Mucosa of descending colon (tissue), 3 donors: ENCODE measurements around the gene FAM174B. TPM values are rescaled to one million over a fixed set of nuclear protein-coding genes. Genes with fewer than 3 reads are reported as not detected.

Source experiments
- ATAC-seq: fragments of 200-7000 bp; cut with Tn5 transposase; one replicate; pipeline ENCODE4 v1.9.1; 2020; ENCODE audit warnings: mild to moderate bottlenecking, moderate library complexity
- DNase-seq, 3 donors: peaks; one replicate each; pipeline ENCODE4 v3.0.0-alpha.2; 2020
- H3K36me3 ChIP-seq: fragments of 200-600 bp; one replicate; pipeline ENCODE4 v1.8.0; 2021; ENCODE audit warnings: low read depth, mild to moderate bottlenecking
- H3K4me1 ChIP-seq: fragments of 200-600 bp; one replicate; pipeline ENCODE4 v1.8.0; 2021; ENCODE audit warnings: low read depth, mild to moderate bottlenecking
- H3K4me3 ChIP-seq: fragments of 200-600 bp; one replicate; pipeline ENCODE4 v1.8.0; 2021; ENCODE audit warnings: mild to moderate bottlenecking
- H3K9me3 ChIP-seq: fragments of 200-600 bp; one replicate; pipeline ENCODE4 v1.8.0; 2021; ENCODE audit warnings: mild to moderate bottlenecking
- intact Hi-C, 2 donors: fragments of 100-400 bp; cut with DNase I in 1 of 2; cut with micrococcal nuclease in 1 of 2; formaldehyde crosslinking; loops; one replicate each; pipeline versions ENCODE4 v1.11.0 to v1.11.1; 2022; cut with DNase I, micrococcal nuclease
- total RNA-seq, 3 donors: library from RNA; stranded (reverse); fragmentation: NEBNext Ultra II Directional in 2 of 3; extraction: Animal tissue kit (Norgen Biotek cat#: 25700) in 2 of 3; gene quantifications; one replicate each; pipeline versions ENCODE4 v1.2.1 to v1.2.4, GENCODE V29; 2021 to 2023
- TF ChIP-seq, protein P1 (sequence below): fragments of 200-600 bp; IDR thresholded peaks from one replicate; pipeline ENCODE4 v1.8.0; 2022; ENCODE audit warnings: antibody characterized with exemption, mild to moderate bottlenecking
- donor health status: DM: no; HTN: no; CAD: no; lungs with moderate emphysema.
- donor health status: DM: no; HTN: no; CAD: no.
- donor health status: DM: no; HTN: yes; CAD: no.

Gene FAM174B
- total RNA-seq, 3 donors from 2014 or later: 14.7 to 30.5 (median 28.5) TPM

DNA sequence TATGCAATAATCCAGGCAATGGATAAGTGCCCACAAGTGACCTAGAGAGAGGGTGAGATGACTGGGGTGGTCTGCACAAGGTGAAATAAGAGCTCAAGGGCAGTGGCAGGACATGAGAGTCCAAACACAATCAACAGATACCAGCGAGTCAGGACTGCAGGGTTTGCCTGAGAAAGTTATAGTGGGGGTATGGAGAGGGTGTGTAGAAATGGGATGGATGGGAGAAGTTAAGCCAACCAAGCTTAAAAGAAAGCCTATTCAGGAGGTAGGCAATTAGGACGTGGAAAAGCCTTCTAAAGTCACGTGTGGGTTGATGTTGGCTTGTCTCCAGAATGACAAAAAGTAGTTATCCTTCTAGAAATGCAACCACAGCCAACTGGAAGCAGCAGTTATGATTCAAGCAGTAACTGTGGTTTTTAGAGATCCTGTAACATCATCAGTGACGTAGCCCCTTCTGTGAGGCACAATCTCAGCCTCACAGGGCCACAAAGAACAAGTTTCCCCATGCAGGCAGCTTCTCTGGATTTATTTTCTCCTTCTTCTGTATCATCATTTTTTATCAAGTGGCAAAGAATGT lies 56.1 kb downstream of the FAM174B start:
- H3K9me3 ChIP-seq: no peaks in the 10 kb centered on the region
- no peaks in the 10 kb centered on the region for H3K36me3 ChIP-seq
- ATAC-seq (no peak), DNase-seq (no peak)
- TF ChIP-seq, protein P1, sequence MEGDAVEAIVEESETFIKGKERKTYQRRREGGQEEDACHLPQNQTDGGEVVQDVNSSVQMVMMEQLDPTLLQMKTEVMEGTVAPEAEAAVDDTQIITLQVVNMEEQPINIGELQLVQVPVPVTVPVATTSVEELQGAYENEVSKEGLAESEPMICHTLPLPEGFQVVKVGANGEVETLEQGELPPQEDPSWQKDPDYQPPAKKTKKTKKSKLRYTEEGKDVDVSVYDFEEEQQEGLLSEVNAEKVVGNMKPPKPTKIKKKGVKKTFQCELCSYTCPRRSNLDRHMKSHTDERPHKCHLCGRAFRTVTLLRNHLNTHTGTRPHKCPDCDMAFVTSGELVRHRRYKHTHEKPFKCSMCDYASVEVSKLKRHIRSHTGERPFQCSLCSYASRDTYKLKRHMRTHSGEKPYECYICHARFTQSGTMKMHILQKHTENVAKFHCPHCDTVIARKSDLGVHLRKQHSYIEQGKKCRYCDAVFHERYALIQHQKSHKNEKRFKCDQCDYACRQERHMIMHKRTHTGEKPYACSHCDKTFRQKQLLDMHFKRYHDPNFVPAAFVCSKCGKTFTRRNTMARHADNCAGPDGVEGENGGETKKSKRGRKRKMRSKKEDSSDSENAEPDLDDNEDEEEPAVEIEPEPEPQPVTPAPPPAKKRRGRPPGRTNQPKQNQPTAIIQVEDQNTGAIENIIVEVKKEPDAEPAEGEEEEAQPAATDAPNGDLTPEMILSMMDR: no peak
- intact Hi-C loops: no loop called here
- H3K4me3 ChIP-seq: no peak overlapping the region
- no peaks in the 10 kb centered on the region for H3K4me1 ChIP-seq

DNA sequence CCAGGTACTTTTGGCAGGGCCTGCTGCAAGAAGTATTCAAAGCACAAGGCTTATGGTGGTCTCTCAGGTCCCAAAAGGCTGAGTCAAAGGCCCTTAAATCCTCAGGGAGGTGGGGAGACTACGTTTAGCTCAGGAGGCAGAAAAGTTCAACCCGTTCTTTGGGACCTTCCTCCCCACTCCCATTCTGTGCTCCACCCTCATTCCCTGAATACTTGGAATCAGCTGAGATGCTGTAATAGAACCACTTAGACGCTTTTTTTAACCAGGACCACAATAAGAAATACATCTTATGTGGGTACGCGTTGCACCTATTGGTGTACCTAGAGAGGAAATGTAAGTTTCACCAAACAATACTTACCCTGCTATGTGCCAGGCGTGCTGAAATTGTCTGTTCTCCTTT lies 58.0 kb downstream of the FAM174B start:
- no peaks in the 10 kb centered on the region for H3K9me3 ChIP-seq
- ATAC-seq: no peak
- no peak for DNase-seq
- no peaks in the 10 kb centered on the region for H3K4me1 ChIP-seq
- H3K36me3 ChIP-seq: no peaks in the 10 kb centered on the region
- intact Hi-C loops: no loop called here
- no peak overlapping the region for H3K4me3 ChIP-seq
- TF ChIP-seq, protein P1: no peak

DNA sequence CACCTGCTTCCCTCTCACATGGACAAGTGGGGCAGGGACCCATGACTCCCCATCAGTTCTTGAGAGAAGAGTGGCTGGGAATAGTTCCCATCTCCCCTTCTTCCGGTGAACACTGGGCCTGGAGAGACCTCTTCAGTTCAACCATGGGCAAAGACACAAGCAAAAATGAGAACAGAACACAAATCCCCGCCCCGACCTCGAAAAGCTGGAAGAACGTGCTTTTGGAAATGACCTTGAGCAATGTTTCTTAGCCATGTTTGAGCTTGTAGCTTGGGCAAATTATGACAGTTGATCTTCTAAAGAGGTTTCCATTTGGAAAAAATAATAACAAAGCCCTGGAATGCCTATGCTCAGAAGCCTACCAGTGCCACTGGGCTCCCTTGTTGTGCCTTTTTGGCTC lies 59.0 kb downstream of the FAM174B start:
- intact Hi-C loops: no loop called here
- DNase-seq: no peak
- H3K36me3 ChIP-seq: no peaks in the 10 kb centered on the region

DNA sequence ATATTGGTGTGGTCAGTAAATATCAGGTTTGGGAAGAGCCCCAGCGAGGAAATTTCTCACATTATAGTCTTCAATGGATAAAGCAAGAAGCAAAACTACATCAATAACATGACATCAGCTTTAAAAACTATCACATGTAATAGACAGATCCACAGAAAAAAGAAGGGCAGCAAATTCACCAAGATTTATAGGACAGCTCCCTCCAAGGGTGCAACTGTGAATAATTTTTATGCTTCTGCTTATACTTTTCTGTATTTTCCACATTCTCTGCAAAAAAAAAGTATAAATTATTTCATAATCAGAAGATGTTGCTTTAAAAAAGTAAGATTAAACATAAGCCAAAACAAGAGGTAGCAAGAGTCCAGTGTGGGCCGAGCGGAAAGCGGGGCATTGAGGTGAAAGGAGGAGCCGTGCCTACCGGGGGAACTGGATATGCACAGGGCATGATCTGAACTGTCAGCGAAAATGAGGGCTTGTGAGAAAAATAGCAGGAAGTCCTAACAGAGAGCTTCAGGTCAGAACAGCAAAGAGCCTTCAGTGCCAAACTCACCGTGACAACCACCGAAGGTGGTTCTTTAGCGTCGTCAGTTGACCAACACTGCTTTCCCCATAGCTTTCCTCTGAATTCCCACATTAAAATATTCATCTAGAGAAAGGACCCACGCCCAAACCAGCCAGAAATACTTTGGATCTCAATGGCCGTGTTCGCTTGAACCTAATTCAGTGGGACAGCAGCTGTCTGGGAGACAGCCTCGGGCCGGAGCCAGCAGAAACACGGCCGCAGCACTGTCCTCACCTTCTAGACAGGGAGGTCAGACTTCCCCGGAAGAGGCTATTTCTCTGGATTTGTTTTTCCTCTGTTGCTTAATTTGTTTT lies 59.8 kb downstream of the FAM174B start:
- Histone ChIP-seq H3K4me3 (no peak overlapping the region), H3K9me3 (no peaks in the 10 kb centered on the region), H3K36me3 (no peaks in the 10 kb centered on the region), H3K4me1 (no peaks in the 10 kb centered on the region)
- intact Hi-C loops: no loop called here
- TF ChIP-seq, protein P1: no peak
- no peak for DNase-seq
- no peak for ATAC-seq

More for the DNA sequence above, 59.0 kb downstream of the FAM174B start:
- no peak for ATAC-seq
- TF ChIP-seq, protein P1: no peak
- Histone ChIP-seq H3K9me3 (no peaks in the 10 kb centered on the region), H3K4me1 (no peaks in the 10 kb centered on the region), H3K4me3 (no peak overlapping the region)

DNA sequence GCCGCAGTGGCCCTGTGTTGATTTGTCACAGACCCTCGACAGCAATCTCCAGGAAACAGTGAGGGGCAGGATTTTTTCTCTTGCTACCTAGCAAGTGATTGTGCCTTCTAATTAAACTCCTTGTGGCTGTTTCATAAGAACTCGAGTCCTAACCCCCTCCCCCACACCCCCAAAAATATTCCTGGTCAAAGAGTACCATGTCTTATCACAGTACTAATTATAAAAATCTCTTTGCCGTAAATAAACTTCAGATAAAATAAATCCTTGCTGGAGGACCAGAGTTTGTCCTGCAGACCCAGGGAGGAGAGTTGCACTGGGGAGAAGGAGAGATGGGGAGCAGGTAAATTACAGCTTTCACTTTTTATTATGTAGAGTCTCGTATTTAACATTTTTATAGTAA lies 64.3 kb downstream of the FAM174B start:
- no peak for ATAC-seq

More for the DNA sequence above, 64.3 kb downstream of the FAM174B start:
- no peaks in the 10 kb centered on the region for H3K9me3 ChIP-seq
- intact Hi-C loops: no loop called here
- no peak overlapping the region for H3K4me3 ChIP-seq
- TF ChIP-seq, protein P1: no peak
- no peaks in the 10 kb centered on the region for H3K4me1 ChIP-seq
- DNase-seq: no peak
- H3K36me3 ChIP-seq: no peaks in the 10 kb centered on the region
